NCI-H2081 (cell line): ENCODE data around the gene TNRC6C.
"Not testable (repeated sequence)": the region's sequence is repeated elsewhere in the genome, so short reads cannot be mapped to it uniquely, and the experiment has no call there.

Experiments used
- DNase-seq, 2 experiments: peaks; one replicate each; lab custom pipeline; 2025; lab: John Stamatoyannopoulos, UW

The TNRC6C gene

DNA sequence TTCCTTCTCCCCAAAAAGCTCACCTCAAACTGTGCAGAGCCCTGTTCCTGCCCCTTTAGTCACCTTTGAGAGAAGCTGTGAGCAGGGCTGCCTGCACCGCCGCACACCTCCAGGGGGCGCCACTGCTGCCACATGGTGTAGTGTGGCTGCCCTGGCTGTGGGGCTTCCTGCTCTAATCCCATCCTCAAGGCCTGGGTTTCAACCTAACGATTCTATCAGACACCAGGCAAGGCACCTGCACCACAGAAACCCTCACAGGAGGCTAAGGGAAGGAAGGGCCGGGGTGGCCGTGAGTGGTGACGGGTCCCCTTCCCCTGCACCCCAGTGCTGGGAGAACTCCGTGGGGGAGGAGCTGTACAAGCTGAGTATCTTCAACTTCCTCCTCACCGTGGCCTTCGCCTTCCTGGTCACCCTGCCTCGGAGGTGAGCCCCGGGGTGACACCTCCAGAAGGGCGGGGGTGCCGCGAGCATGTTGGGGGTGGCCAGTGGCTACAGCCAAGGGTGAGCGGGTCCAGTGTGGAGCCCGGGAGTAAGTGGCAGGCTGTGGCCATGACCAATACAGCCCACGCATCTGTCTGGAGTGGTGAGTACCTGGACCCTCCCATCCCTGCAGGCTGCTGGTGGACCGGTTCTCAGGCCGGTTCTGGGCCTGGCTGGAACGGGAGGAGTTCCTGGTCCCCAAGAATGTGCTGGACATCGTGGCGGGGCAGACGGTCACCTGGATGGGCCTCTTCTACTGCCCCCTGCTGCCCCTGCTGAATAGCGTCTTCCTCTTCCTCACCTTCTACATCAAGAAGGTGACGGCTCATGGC, 179.1 kb downstream of the TNRC6C start:
- no peak for DNase-seq

DNA sequence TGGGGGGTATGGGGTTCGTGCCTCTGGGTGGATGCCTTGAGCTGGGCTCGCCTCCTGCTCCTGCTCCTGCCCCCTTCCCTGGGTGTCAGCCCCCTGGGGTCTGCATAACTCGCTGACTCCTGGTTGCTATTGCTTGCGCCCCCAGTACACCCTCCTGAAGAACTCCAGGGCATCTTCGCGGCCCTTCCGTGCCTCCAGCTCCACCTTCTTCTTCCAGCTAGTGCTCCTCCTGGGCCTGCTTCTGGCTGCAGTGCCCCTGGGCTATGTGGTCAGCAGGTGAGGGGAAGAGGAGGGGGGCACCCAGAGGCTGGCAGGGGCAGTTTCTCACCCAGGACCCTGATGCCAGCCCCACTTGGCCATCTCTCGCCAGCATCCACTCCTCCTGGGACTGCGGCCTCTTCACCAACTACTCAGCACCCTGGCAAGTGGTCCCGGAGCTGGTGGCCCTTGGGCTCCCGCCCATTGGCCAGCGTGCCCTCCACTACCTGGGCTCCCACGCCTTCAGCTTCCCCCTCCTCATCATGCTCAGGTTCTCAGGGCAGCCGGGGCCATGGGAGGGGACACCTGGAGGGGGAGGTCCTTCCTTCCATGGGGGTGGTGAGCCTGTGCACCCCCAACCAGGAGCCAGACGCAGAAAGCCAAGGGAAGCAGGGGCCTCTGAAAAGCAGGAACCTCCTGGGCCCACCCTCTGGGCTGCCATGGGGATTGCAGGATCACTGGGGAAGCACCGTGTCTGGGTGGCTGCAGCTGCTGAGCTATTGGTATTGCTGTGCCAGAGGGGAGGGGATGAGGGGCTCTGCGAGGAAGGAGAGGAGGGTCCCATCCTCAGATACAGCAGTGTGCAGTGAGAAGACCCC, 179.9 kb downstream of the TNRC6C start:
- no peak for DNase-seq

DNA sequence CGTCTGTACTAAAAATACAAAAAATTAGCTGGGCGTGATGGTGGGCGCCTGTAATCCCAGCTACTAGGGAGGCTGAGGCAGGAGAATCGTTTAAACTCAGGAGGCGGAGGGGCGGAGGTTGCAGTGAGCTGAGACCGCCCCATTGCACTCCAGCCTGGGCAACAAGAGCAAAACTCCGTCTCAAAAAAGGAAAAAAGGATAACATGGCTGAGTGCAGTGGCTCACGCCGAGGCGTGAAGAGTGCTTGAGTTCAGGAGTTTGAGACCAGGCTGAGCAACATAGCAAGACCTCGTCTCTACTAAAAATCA, 181.3 kb downstream of the TNRC6C start:
- not testable (repeated sequence) for DNase-seq

DNA sequence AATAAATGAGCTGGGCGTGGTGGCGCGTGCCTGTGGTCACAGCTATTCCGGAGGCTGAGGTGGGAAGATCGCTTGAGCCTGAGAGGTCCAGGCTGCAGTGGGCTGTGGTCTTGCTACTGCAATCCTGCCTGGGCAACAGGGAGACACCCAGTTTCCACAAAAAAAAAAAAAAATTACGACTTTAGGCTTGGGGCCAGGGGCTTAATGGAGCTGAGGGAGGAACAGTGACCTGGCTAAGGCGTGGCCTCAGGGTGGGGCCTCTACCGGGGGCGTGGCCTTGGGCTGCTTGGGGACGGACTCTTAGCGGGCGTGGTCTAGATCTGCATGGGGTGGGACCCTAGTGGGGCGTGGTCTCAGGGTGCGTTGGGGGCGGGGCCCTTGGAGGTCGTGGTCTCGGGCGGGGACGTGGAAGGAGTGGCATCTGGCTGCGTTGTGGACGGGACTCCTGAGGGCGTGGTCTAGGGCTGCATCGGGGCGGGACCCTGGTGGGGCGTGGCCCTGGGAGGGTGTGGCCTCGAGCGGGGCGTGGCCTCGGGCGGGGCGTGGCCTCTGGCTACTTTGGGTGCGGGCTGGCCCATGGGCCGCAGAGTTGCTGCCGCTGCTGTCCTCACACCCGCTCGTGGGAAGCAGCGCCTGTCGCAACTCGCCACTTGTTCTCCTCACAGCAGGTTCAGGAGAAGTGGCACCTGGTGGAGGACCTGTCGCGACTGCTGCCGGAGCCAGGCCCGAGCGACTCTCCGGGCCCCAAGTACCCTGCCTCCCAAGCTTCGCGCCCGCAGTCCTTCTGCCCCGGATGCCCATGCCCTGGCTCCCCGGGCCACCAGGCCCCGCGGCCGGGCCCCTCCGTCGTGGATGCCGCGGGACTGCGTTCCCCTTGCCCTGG, 181.9 kb downstream of the TNRC6C start:
- peak; percentile 64 to 82 for DNase-seq

DNA sequence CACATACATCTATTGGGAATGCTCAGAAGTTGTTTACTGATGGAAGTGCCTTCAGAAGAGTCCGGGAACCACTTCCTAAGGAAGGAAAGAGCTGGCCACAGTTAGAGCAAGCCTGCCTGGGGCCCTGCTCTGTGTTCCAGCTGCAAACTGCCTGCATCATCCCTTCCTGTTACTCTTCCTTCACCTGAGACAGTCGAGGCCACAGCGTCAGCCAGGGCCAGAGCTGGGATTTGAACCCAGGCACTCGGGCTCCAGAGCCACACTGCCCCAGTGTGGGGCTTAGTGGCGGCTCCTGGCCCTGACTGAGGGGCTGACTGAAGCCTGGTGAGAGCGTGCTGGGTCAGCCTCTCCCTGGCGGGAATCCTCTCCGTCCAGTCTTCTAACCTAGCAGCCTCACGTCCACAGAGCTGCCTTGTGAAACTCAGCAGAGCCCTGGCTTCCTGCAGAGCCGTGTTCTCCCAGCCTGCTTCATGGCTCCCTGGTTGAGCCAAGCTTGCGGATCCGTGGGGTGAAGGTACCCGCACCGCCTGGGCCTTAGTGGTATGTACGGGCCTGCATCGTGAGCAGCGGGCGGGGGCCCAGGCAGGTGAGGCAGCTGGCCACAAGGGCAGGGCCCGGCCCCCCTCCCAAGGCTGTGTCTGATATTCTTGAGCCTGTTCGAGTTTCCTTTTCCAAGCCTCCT, 183.1 kb downstream of the TNRC6C start:
- no peak for DNase-seq

DNA sequence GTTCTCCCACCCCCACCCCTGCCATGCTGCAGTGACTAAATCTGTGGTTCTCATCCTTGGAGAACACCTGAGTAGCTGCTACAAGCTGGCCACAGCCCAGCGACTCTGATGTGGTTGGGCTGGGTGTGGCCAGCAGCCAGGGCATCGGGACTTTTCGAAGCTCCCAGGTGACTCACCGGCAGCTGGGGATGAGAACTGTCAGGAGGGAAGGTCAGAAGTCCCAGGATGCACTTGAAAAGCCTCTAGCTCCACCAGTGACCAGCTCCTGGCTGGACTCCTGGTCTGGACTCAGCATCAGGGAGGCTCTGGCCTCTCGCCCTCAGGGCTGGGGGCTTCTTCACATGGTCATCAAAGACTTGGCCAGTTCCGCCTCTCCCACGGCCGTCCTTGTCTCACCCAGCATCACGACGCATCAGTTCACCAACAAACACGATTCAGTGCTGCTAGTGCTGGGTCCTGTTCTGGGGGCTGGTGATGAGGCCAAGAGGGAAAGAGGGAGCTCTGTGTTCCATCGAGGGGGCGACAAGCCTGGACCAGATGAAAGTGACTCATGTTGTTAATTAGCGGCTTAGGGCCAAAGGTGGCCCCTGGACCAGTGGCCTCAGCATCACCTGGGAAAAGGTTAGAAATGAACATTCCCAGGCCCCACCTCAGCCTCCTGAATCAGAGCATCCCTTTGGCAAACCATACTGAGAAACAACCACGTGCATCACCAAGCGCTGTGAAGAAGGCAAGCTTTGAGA, 183.8 kb downstream of the TNRC6C start:
- DNase-seq = no peak

DNA sequence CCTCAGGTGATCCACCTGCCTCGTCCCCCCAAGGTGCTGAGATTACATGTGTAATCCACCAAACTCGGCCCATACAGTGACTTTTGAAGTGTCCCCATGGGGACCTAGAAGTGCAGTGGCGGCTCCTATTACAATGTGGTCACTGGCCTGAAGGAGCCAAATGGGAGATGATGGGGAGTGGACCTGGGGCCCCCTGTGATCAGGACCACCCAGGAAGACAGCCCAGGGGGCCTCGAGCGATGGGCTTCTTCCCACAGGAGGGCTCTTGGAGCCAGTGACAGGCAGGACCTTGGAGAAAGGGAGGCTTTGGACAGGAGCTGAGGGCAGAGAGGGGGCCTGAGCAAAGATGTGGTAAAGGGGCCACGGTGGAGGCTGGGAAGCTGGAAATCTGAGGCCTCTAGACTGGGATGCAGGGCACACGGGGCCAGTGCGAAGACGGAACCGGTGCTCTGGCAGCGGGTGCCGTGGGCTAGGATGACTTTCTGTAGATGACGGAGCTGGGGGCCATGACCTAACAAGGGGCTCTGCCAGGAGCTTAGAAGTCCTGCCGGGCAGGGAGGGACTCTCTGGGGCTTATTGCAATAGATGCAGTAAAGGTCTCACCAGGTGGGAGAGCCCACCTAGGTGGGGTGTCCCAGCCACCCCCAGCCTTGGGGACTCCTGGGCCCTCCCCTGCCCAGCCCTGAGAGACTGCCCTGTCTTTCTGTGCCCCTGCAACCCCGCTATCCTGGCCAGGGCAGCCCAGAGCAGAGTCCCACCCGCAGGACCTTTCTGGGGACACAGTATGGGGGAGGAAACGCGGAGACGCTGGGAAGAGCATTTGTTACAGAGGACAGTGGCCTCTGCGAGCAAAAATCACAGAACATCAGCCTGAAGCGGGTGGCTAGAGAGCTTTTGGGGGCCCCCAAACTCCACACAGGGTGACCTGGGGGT, 185.0 kb downstream of the TNRC6C start:
- no peak for DNase-seq

DNA sequence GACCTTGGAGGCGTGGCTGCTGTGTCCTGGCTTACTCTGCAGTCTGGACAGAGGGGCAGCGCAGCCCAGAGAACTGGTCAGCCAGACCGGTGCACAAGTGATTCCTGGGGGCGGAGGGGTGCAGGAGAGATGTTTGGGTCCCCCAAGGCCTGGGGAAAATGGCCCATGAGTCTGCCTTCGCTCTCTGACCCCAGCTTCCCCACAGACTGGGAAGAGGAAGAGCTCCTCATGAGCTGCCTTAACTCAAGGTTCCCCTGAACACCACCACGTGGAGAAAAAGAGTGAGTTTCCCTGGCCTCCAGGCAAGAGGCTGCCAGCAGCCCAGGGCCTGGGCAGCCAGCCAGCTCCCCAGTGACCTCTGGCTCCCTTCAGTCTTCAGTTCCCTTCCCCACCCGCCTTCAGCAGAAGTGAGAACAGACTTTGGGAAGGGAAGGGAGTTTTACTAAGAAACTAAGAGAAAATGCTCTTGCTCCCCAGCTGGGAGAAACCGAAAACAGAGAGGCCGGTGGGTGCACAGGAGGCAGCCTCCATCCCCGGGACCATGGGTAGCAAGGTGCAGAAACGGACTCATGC, 185.7 kb downstream of the TNRC6C start:
- no peak for DNase-seq

DNA sequence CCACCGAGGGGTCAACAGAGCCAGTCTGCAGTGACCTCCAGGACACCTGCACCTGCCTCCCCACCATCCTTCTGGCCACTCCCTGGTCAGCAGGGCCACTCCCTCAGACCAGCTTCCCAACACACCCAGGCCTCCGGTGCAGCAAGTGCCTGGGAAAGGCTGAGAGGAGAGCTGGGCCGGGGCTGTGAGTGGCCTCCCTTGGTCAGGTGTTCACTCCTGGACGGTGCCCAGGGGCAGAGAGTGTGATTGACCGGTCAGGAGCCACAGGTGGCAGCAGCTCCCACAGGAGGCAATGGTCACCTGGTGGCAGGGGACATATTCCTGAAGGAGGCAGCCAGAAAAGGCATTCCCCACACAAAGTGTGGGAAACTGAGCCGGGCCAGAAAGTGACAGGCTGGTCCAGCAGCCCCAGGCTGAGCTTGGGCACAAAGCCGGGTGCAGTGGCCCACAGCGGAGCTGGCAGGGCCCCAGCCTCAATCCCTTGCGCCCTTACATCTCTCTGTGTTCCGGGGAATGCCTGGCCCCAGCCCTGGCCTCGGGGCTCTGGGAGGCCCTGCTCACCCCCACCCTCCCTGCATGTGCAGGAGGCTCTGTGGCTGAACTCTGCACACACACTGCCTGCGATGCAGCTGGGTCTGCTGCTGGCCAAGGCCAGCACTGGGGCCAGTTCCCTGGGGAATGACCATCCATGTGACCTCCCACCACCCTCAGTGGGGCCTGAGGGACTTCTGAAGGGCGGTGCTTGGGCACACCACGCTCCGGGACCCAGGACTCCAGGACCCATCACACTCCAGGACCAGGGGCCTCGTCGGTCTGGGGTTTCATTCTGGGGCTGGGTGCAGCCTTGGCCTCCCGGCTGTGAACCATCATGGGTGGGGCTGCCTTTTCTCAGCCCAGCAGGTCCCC, 186.5 kb downstream of the TNRC6C start:
- DNase-seq = no peak

DNA sequence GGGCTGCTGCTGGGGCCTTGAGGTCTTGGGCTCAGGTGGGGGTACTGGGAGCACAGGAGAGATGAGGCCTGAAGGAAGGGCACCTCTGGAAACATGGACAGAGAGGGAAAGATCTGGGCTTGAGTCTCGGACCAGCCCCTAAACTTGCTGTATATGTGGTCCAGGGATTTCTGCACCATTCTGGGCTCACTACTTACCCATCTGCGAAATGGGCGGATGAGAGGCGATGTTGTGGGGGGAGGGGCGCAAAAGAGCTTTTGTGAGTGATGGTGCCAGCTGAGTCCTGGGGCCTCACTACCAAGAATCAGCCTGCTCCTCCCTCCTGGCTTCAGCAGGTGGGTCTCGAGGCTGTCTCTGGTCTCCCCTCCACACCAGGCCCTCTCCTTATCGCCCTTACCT, 188.0 kb downstream of the TNRC6C start:
- no peak for DNase-seq

DNA sequence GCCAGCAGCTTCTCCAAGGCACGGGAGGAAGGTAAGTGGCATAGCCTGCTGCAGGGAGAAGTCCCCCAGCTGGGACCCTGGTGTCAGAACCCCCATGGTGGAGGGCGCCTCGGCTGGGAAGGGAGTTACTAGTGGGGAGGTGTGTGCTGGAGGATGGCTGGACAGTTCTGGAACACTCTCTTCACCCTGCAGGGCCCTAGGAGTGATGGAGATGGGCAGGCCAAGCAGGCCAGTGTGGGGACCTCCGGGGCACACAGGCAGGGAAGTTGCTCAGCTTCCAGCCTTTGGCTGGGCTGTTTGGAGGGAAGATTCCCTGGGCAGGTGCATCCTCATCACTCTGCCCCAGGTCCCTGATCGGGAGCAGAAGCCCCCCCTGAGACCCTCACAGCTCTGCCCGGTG, 188.4 kb downstream of the TNRC6C start:
- DNase-seq = no peak

DNA sequence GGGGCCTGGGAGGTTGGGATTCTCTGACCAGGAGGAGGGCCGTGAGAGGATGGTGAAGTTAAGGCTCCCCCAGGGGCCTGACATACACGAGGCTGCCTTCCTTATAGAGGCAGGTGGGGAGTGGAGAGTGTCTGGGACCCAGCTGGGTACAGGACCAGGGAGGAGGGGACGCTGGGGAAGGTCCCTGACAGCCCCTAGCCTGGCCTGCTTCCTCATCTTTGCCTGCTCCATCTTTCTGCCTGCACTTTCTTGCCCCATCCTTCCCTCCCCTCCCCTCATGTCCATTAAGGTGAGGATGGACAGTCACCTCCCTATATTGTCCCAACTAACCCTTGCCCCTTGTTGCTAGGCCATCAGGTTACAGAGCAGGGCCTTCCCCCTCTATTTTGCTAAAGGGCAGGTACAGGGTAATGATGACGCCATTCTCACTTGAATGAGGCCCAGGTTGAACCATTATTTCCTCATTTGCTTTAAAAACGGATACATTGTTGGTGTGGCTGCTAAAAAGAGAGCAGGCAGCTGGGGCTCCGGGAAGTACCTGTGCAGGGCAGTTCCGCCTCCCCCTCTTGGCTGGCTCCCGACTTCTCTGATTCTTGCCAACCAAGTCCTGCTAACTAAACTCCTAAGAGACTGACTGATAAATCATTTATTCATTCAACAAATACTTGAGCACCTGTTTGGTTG, 189.0 kb downstream of the TNRC6C start:
- no peak for DNase-seq

DNA sequence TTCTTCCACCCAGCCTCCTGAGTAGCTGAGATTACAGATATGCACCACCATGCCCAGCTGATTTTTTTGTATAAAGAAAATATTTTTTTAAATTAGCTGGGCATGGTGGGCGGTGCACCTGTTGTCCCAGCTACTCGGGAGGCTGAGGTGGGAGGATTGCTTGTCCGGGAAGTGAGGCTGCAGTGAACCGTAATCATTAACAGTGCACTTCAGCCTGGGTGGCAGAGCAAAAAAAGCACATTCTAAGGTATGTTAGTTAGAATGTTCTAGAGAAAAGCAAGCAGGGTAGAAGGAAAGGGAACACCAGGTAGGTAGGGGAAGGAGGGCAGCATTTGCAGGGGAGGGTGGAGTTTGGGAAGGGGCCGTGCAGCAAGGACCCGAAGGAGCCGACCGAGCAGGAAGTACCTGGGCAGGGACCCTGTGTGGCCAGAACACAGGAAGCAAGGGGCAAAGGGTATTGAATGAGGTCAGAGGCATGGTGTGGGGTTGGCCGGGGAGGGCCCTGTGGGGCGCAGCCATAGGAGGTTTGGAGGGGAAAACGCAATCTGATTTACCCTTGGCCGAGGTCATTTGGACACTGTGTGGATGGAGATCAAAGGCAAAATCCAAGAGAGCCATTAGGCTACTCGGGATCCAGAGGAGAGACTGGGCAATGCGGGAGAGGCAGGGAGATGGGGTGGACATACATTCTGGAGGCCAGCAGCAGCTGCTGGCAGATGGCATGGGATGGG, 189.9 kb downstream of the TNRC6C start:
- DNase-seq = no peak

DNA sequence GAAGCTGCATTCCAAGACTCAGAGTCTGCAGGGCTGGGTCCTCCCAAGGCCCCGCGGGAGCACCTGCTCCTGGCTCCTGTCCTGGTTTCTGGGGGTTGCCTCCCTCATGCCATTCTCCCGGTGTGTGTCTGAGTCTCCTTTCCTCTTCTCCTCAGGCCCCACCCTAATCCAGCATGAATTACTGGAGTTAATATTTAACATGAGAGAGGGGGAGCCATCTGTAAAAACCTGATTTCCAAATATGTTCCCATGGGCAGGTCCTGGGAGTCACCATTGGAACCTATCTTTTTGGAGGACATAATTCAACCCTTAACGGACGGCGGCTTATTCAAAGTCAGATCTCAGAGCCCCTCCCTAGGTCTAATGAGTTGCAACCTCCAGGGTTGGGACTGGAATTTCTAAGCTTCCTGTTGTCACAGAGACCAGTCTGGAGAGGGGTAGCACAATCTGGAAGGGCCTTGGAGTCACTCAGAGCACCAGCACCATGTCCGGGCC, 193.1 kb downstream of the TNRC6C start:
- DNase-seq = no peak

DNA sequence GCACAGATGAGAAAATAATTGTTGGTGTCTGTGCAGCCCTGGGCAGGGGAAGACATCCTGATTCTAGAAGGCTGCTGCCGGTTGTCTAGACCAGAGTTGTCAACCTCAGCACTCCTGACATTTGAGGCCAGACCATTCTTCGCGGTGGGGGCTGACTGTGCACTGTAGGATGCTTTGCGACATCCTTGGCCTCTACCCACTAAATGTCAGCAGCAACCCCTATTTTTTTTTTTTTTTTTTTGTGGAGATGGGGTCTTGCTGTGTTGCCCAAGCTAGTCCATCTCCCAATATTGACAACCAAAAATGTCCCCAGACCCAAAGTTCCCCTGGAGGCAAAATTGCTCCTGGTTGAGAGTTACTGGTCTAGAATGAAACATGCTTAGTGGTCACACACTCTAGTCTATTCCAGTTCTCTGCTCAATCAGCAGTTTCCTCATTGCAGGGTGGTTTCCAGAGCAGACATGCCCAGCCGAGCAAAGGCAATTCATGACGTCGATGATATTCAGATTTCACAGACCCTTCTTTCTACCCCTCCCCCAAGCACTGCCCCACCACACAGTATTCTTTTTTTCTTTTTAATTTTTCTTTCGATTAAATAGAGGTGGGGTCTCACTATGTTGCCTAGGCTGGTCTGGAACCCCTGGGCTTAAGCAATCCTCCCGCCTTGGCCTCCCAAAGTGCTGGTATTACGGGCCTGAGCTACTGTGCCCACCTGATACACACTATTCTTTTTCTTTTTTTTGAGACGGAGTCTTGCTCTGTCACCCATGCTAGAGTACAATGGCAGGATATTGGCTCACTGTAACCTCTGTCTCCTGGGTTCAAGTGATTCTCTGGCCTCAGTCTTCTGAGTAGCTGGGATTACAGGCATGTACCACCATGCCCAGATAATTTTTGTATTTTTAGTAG, 196.7 kb downstream of the TNRC6C start:
- no peak for DNase-seq
